HL-60 (cell line): ENCODE results near the gene WWOX.

Experiments used
- TF ChIP-seq, protein P1 (sequence below): IDR thresholded peaks from one replicate; pipeline ENCODE4 v1.5.1; 2011; ENCODE audit warnings: low read length, control low read depth, inconsistent platforms; ENCODE audit not compliant: insufficient read depth
- TF ChIP-seq, protein P2 (sequence below): IDR thresholded peaks from 2 replicates; pipeline ENCODE4 v1.6.1; 2012; ENCODE audit warnings: low read depth; ENCODE audit not compliant: insufficient replicate concordance

DNA sequence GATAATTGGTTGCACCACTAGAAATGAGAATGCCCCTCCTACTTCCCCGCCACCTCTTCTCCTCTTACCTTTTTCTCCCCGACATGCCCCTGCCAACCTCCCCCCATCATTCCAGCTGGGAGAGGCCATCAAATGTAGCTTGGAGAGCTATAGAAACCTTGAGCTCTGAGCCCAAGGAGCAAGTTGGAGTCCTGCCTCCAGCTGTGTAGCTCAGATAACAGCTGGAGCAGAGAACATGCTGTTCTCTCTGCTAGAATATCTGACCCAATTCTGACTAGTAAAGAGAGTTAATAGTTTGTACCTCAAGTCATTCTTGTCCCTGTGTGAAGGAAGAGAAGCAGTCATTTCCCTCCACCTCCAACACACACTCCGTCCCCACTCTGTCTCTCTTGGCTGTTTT, 1010.8 kb downstream of the WWOX start:
- TF ChIP-seq, protein P1, sequence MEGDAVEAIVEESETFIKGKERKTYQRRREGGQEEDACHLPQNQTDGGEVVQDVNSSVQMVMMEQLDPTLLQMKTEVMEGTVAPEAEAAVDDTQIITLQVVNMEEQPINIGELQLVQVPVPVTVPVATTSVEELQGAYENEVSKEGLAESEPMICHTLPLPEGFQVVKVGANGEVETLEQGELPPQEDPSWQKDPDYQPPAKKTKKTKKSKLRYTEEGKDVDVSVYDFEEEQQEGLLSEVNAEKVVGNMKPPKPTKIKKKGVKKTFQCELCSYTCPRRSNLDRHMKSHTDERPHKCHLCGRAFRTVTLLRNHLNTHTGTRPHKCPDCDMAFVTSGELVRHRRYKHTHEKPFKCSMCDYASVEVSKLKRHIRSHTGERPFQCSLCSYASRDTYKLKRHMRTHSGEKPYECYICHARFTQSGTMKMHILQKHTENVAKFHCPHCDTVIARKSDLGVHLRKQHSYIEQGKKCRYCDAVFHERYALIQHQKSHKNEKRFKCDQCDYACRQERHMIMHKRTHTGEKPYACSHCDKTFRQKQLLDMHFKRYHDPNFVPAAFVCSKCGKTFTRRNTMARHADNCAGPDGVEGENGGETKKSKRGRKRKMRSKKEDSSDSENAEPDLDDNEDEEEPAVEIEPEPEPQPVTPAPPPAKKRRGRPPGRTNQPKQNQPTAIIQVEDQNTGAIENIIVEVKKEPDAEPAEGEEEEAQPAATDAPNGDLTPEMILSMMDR: no peak
- TF ChIP-seq, protein P2, sequence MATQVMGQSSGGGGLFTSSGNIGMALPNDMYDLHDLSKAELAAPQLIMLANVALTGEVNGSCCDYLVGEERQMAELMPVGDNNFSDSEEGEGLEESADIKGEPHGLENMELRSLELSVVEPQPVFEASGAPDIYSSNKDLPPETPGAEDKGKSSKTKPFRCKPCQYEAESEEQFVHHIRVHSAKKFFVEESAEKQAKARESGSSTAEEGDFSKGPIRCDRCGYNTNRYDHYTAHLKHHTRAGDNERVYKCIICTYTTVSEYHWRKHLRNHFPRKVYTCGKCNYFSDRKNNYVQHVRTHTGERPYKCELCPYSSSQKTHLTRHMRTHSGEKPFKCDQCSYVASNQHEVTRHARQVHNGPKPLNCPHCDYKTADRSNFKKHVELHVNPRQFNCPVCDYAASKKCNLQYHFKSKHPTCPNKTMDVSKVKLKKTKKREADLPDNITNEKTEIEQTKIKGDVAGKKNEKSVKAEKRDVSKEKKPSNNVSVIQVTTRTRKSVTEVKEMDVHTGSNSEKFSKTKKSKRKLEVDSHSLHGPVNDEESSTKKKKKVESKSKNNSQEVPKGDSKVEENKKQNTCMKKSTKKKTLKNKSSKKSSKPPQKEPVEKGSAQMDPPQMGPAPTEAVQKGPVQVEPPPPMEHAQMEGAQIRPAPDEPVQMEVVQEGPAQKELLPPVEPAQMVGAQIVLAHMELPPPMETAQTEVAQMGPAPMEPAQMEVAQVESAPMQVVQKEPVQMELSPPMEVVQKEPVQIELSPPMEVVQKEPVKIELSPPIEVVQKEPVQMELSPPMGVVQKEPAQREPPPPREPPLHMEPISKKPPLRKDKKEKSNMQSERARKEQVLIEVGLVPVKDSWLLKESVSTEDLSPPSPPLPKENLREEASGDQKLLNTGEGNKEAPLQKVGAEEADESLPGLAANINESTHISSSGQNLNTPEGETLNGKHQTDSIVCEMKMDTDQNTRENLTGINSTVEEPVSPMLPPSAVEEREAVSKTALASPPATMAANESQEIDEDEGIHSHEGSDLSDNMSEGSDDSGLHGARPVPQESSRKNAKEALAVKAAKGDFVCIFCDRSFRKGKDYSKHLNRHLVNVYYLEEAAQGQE: no peak
